Esophagus squamous epithelium (tissue), 4 donors: ENCODE results near the gene GPR141.

ENCODE experiments used
- POLR2A ChIP-seq, 4 donors: fragments of 450-650 bp; IDR thresholded peaks; one replicate each; pipeline ENCODE4 v1.6.1; 2017; ENCODE audit warnings: antibody characterized with exemption in 4 of 4, mild to moderate bottlenecking in 4 of 4, moderate library complexity in 3 of 4
- TF ChIP-seq, protein P1 (sequence below), 6 experiments: fragments of 450-650 bp in 4 of 6; fragments of 200-600 bp in 2 of 6; sonication (generic) in 2 of 6; IDR thresholded peaks; one replicate each; pipeline ENCODE4 v1.5.1; 2016 to 2019; ENCODE audit warnings: antibody characterized with exemption in 6 of 6, mild to moderate bottlenecking in 4 of 6, moderate library complexity in 4 of 6

DNA sequence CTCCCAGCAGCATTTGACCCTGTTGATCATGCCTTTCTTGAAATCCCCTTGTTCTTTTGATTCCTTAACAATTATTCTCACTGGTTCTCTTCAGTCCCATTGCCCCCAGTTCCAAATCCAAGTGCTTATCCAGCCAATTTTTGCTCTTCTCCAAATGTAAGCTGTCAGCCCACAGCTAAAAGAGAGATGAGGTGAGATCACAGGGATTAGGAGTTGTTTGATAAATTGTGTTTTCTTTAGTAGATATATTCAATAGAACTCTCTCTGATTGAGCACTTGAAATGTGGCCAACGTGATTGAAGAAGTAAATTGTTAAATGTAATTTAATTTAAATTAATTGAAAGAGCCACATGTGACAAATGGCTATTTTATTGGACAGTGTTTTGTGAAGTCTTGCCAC lies 88.2 kb downstream of the GPR141 start:
- TF ChIP-seq, protein P1, sequence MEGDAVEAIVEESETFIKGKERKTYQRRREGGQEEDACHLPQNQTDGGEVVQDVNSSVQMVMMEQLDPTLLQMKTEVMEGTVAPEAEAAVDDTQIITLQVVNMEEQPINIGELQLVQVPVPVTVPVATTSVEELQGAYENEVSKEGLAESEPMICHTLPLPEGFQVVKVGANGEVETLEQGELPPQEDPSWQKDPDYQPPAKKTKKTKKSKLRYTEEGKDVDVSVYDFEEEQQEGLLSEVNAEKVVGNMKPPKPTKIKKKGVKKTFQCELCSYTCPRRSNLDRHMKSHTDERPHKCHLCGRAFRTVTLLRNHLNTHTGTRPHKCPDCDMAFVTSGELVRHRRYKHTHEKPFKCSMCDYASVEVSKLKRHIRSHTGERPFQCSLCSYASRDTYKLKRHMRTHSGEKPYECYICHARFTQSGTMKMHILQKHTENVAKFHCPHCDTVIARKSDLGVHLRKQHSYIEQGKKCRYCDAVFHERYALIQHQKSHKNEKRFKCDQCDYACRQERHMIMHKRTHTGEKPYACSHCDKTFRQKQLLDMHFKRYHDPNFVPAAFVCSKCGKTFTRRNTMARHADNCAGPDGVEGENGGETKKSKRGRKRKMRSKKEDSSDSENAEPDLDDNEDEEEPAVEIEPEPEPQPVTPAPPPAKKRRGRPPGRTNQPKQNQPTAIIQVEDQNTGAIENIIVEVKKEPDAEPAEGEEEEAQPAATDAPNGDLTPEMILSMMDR (IDR thresholded peaks at IDR 0.05): no peak
- TF ChIP-seq POLR2A (IDR thresholded peaks at IDR 0.05): no peak
